Nephron (organoid): ENCODE data around the gene TMC4.
"Not testable (repeated sequence)": the region's sequence is repeated elsewhere in the genome, so short reads cannot be mapped to it uniquely, and the experiment has no call there.

Experiments
- H3K27ac Mint-ChIP-seq, 3 experiments: 2 replicates each; pipeline ENCODE4 v1.8.0; 2020; ENCODE audit warnings: mixed read lengths in 3 of 3, mild to moderate bottlenecking in 2 of 3, moderate library complexity in 1 of 3
- H3K27me3 Mint-ChIP-seq: 2 replicates; pipeline ENCODE4 v1.8.0; 2021; ENCODE audit warnings: low read depth, mild to moderate bottlenecking, moderate library complexity, mixed read lengths
- H3K36me3 Mint-ChIP-seq: 2 replicates; pipeline ENCODE4 v1.8.0; 2020; ENCODE audit warnings: low read depth, mixed read lengths
- H3K4me1 Mint-ChIP-seq: 2 replicates; pipeline ENCODE4 v1.8.0; 2020; ENCODE audit warnings: mixed read lengths
- H3K4me3 Mint-ChIP-seq, 3 experiments: 2 replicates each; pipeline ENCODE4 v1.8.0; 2020; ENCODE audit warnings: mild to moderate bottlenecking in 3 of 3, mixed read lengths in 3 of 3, moderate library complexity in 2 of 3
- H3K9me3 Mint-ChIP-seq: 2 replicates; pipeline ENCODE4 v1.8.0; 2020; ENCODE audit warnings: mixed read lengths
- CTCF ChIP-seq, 3 experiments: fragments of 200-600 bp; sonication (generic); IDR thresholded peaks; one replicate each; pipeline ENCODE4 v1.5.0; 2021; ENCODE audit warnings: antibody characterized with exemption in 3 of 3; ENCODE audit not compliant: unreplicated experiment in 3 of 3

Gene TMC4

DNA sequence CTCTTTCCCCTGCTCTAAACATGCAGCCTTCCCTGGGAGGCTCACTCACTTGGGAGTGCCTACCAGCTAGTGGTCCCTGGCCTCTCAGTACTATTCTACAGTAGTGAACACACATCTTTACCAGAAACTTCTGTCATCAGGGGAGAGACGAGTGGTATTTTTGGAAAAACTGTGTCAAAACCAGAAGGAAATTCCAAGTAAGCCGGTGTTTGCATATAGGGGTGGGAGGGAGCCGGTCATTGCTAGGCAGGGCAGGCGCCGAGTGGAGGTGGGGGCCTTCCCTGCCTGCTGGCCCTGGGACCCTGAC is 34.7 kb upstream of the TMC4 start:
- Mint-ChIP-seq H3K27me3 (no peaks in the 10 kb centered on the region), H3K27ac (peak overlapping the region in 2 of 3 experiments; percentile 38 to 50), H3K9me3 (no peaks in the 10 kb centered on the region), H3K36me3 (peaks cover 71% of the 10 kb centered on the region), H3K4me3 (peak overlapping the region in 1 of 3 experiments; percentile 22), H3K4me1 (peaks cover 64% of the 10 kb centered on the region)
- TF ChIP-seq CTCF (IDR thresholded peaks at IDR 0.05; ENCODE audit: unreplicated experiment in 3 of 3), result no peak

GRCh38 chr19:54207193-54207592 is 34.2 kb upstream of the TMC4 start:
- Mint-ChIP-seq H3K36me3 (peaks cover 75% of the 10 kb centered on the region), H3K27ac (peak overlapping the region in 1 of 3 experiments; percentile 38), H3K4me1 (peaks cover 68% of the 10 kb centered on the region)
- not testable (repeated sequence) for H3K4me3 Mint-ChIP-seq, H3K27me3 Mint-ChIP-seq, H3K9me3 Mint-ChIP-seq

- Mint-ChIP-seq H3K27ac (no peak overlapping the region), H3K4me3 (no peak overlapping the region), H3K9me3 (no peaks in the 10 kb centered on the region), H3K27me3 (no peaks in the 10 kb centered on the region), H3K36me3 (peaks cover 77% of the 10 kb centered on the region), H3K4me1 (peaks cover 72% of the 10 kb centered on the region)
- no peak for TF ChIP-seq CTCF (IDR thresholded peaks at IDR 0.05; ENCODE audit: unreplicated experiment in 3 of 3)
These were observed 33.8 kb upstream of the TMC4 start for GRCh38 chr19:54206831-54207177.

DNA sequence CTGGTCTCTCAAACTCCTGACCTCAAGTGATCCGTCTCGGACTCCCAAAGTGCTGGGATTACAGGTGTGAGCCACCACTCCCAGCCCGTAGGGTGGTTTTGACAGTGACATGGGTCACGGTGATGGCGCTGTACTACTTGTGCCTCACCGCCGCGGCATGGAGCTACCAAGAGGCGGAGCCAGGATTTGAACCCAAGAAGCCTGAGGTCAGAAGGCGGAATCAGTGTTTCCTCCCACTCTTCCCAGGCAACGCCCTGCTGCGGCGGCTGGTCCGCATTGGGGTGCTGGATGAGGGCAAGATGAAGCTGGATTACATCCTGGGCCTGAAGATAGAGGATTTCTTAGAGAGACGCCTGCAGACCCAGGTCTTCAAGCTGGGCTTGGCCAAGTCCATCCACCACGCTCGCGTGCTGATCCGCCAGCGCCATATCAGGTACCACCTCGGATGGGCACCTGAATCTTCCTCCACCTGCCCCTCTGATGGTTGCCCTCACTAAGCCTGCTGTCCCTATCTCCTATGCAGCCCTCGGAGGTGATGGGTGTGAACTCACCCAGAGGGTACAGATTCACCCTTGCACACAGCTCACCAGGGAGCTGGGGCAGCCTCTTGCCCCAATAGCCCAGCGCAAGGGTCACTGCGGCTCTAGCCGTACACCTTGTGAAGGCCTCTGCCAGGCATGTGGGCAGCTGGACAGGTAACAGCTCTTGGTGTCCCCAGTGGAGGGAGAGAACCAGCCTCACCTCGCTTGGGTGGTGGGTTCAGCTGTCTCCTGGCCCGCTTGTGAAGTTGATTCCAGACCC is 33.3 kb upstream of the TMC4 start:
- Mint-ChIP-seq H3K27ac (no peak overlapping the region), H3K4me1 (peaks cover 75% of the 10 kb centered on the region), H3K36me3 (peaks cover 81% of the 10 kb centered on the region), H3K4me3 (no peak overlapping the region), H3K9me3 (no peaks in the 10 kb centered on the region), H3K27me3 (no peaks in the 10 kb centered on the region)
- TF ChIP-seq CTCF (IDR thresholded peaks at IDR 0.05; ENCODE audit: unreplicated experiment in 3 of 3), result no peak

- Mint-ChIP-seq H3K4me3 (peak overlapping the region in 2 of 3 experiments; percentile 2 to 3), H3K36me3 (peaks cover 80% of the 10 kb centered on the region)
These were observed 32.0 kb upstream of the TMC4 start for GRCh38 chr19:54204767-54205468.

More at GRCh38 chr19:54204767-54205468, 32.0 kb upstream of the TMC4 start:
- TF ChIP-seq CTCF (IDR thresholded peaks at IDR 0.05; ENCODE audit: unreplicated experiment in 3 of 3), result no peak
- H3K27me3 Mint-ChIP-seq, result no peaks in the 10 kb centered on the region
- peaks cover 73% of the 10 kb centered on the region for H3K4me1 Mint-ChIP-seq
- H3K27ac Mint-ChIP-seq, result no peak overlapping the region
- no peaks in the 10 kb centered on the region for H3K9me3 Mint-ChIP-seq
